Upper lobe of left lung (tissue), 4 donors: ENCODE measurements around the gene LRRC45.

Source experiments
- CTCF ChIP-seq, 6 experiments: fragments of 450-650 bp in 4 of 6; fragments of 200-600 bp in 2 of 6; sonication (generic) in 2 of 6; IDR thresholded peaks; one replicate each; pipeline ENCODE4 v1.5.1; 2016 to 2019; ENCODE audit warnings: antibody characterized with exemption in 6 of 6
- POLR2A ChIP-seq, 4 donors: fragments of 450-650 bp; IDR thresholded peaks; one replicate each; pipeline ENCODE4 v1.5.1; 2016 to 2017; ENCODE audit warnings: antibody characterized with exemption in 4 of 4, mild to moderate bottlenecking in 2 of 4
- POLR2AphosphoS5 ChIP-seq, 2 donors: sonication (generic); formaldehyde crosslinking; IDR thresholded peaks; one replicate each; pipeline ENCODE4 v1.5.1; 2017; ENCODE audit warnings: antibody characterized with exemption in 2 of 2

GRCh38 chr17:82080048-82080788 lies 57.1 kb downstream of the LRRC45 start:
- no peak for TF ChIP-seq POLR2A (IDR thresholded peaks at IDR 0.05)
- TF ChIP-seq CTCF (IDR thresholded peaks at IDR 0.05), result no peak
- no peak for TF ChIP-seq POLR2AphosphoS5 (IDR thresholded peaks at IDR 0.05)
